Effector memory CD4-positive, alpha-beta T cell (primary cell): ENCODE data around the gene HBEGF.

Experiments
- DNase-seq, 3 donors: peaks; one replicate each; pipeline ENCODE4 v3.0.0-alpha.2; 2020
- H3K27ac ChIP-seq: 2 replicates; pipeline ENCODE4 v1.7.0; 2013; ENCODE audit warnings: mild to moderate bottlenecking, low read length, moderate library complexity; ENCODE audit not compliant: insufficient read depth, poor library complexity, severe bottlenecking
- H3K27me3 ChIP-seq: replicated peaks from 2 replicates; pipeline ENCODE4 v1.7.0; 2013; ENCODE audit warnings: mild to moderate bottlenecking, low read length; ENCODE audit not compliant: insufficient read depth, control insufficient read depth, poor library complexity, severe bottlenecking
- H3K36me3 ChIP-seq: 2 replicates; pipeline ENCODE4 v1.7.0; 2013; ENCODE audit warnings: mild to moderate bottlenecking, low read length, moderate library complexity; ENCODE audit not compliant: control insufficient read depth, insufficient read depth
- H3K4me1 ChIP-seq: 2 replicates; pipeline ENCODE4 v1.7.0; 2013; ENCODE audit warnings: low read length, mild to moderate bottlenecking; ENCODE audit not compliant: control insufficient read depth, insufficient read depth, poor library complexity, severe bottlenecking
- H3K4me3 ChIP-seq: 2 replicates; pipeline ENCODE4 v1.7.0; 2013; ENCODE audit warnings: low read length, low read depth, mild to moderate bottlenecking; ENCODE audit not compliant: insufficient read depth, poor library complexity, severe bottlenecking
- H3K9me3 ChIP-seq: 2 replicates; pipeline ENCODE4 v1.7.0; 2013; ENCODE audit warnings: mild to moderate bottlenecking, low read length, moderate library complexity; ENCODE audit not compliant: control insufficient read depth

The HBEGF gene

GRCh38 chr5:140309706-140310249 is 36.6 kb downstream of the HBEGF start:
- Histone ChIP-seq H3K36me3 (no peaks in the 10 kb centered on the region), H3K9me3 (no peaks in the 10 kb centered on the region), H3K4me1 (no peaks in the 10 kb centered on the region), H3K27ac (no peak overlapping the region), H3K4me3 (no peak overlapping the region), H3K27me3 (no peaks in the 10 kb centered on the region)
- DNase-seq: no peak

GRCh38 chr5:140305471-140305870 is 40.9 kb downstream of the HBEGF start:
- Histone ChIP-seq H3K9me3 (no peaks in the 10 kb centered on the region), H3K27ac (no peak overlapping the region), H3K4me1 (peaks cover 5% of the 10 kb centered on the region), H3K4me3 (no peak overlapping the region), H3K36me3 (no peaks in the 10 kb centered on the region), H3K27me3 (no peaks in the 10 kb centered on the region)
- no peak for DNase-seq

GRCh38 chr5:140303966-140304365 is 42.4 kb downstream of the HBEGF start:
- Histone ChIP-seq H3K27ac (no peak overlapping the region), H3K36me3 (peaks cover 4% of the 10 kb centered on the region), H3K4me3 (no peak overlapping the region), H3K4me1 (peaks cover 5% of the 10 kb centered on the region), H3K27me3 (no peaks in the 10 kb centered on the region), H3K9me3 (no peaks in the 10 kb centered on the region)
- no peak for DNase-seq

GRCh38 chr5:140302786-140303639 is 43.4 kb downstream of the HBEGF start, which contains the start of gene PFDN1:
PFDN1 (minus strand) TSS chr5:140303101; CDS start chr5:140303073, 28 bp downstream.
- peak within 1 kb of the TSS; percentile 90 for H3K4me3 ChIP-seq
- H3K9me3 ChIP-seq: no peaks in the 10 kb centered on the region
- H3K27ac ChIP-seq: peak within 1 kb of the TSS; percentile 83
- no peaks in the 10 kb centered on the region for H3K27me3 ChIP-seq
- peak; percentile 81 to 90 (median 82) for DNase-seq
- H3K4me1 ChIP-seq: peaks cover 5% of the 10 kb centered on the region
- peaks cover 4% of the 10 kb centered on the region for H3K36me3 ChIP-seq

GRCh38 chr5:140301136-140301535 is 45.3 kb downstream of the HBEGF start:
- H3K27ac ChIP-seq: no peak overlapping the region
- H3K27me3 ChIP-seq: no peaks in the 10 kb centered on the region
- no peak for DNase-seq
- no peaks in the 10 kb centered on the region for H3K9me3 ChIP-seq
- peaks cover 4% of the 10 kb centered on the region for H3K36me3 ChIP-seq
- peaks cover 5% of the 10 kb centered on the region for H3K4me1 ChIP-seq
- H3K4me3 ChIP-seq: no peak overlapping the region

- H3K4me3 ChIP-seq: no peak overlapping the region
- H3K27me3 ChIP-seq: no peaks in the 10 kb centered on the region
- no peak for DNase-seq
- H3K27ac ChIP-seq: no peak overlapping the region
- H3K4me1 ChIP-seq: peaks cover 5% of the 10 kb centered on the region
- no peaks in the 10 kb centered on the region for H3K9me3 ChIP-seq
- peaks cover 4% of the 10 kb centered on the region for H3K36me3 ChIP-seq
Measured at GRCh38 chr5:140299056-140299455, 47.3 kb downstream of the HBEGF start.

- Histone ChIP-seq H3K27ac (no peak overlapping the region), H3K9me3 (no peaks in the 10 kb centered on the region), H3K4me1 (peaks cover 5% of the 10 kb centered on the region), H3K27me3 (no peaks in the 10 kb centered on the region), H3K36me3 (peaks cover 4% of the 10 kb centered on the region), H3K4me3 (no peak overlapping the region)
- no peak for DNase-seq
Measured at GRCh38 chr5:140298183-140298601, 48.2 kb downstream of the HBEGF start.

GRCh38 chr5:140297283-140297682 is 49.1 kb downstream of the HBEGF start:
- Histone ChIP-seq H3K4me1 (peaks cover 7% of the 10 kb centered on the region), H3K27me3 (no peaks in the 10 kb centered on the region), H3K9me3 (no peaks in the 10 kb centered on the region), H3K27ac (no peak overlapping the region), H3K4me3 (no peak overlapping the region), H3K36me3 (peaks cover 4% of the 10 kb centered on the region)
- no peak for DNase-seq

- peaks cover 5% of the 10 kb centered on the region for H3K4me1 ChIP-seq
Measured at GRCh38 chr5:140296289-140296688, 50.1 kb downstream of the HBEGF start.

GRCh38 chr5:140295414-140295813 is 51.0 kb downstream of the HBEGF start:
- no peak overlapping the region for H3K4me3 ChIP-seq
- peaks cover 4% of the 10 kb centered on the region for H3K36me3 ChIP-seq
- peaks cover 5% of the 10 kb centered on the region for H3K4me1 ChIP-seq
- no peak overlapping the region for H3K27ac ChIP-seq
- H3K27me3 ChIP-seq: no peaks in the 10 kb centered on the region
- DNase-seq: no peak
- H3K9me3 ChIP-seq: no peaks in the 10 kb centered on the region

More at GRCh38 chr5:140296289-140296688, 50.1 kb downstream of the HBEGF start:
- Histone ChIP-seq H3K27ac (no peak overlapping the region), H3K4me3 (no peak overlapping the region), H3K9me3 (no peaks in the 10 kb centered on the region), H3K36me3 (peaks cover 4% of the 10 kb centered on the region), H3K27me3 (no peaks in the 10 kb centered on the region)
- DNase-seq: no peak
